Islet of Langerhans (tissue), 1 donor: ENCODE measurements around the gene EDEM3.
"Not testable (repeated sequence)": the region's sequence is repeated elsewhere in the genome, so short reads cannot be mapped to it uniquely, and the experiment has no call there.

Experiments used
- FAIRE-seq: peaks from one replicate; lab custom pipeline; 2011; peaks lifted over from hg19 to GRCh38; lab: Jason Lieb, UNC

Gene EDEM3

DNA sequence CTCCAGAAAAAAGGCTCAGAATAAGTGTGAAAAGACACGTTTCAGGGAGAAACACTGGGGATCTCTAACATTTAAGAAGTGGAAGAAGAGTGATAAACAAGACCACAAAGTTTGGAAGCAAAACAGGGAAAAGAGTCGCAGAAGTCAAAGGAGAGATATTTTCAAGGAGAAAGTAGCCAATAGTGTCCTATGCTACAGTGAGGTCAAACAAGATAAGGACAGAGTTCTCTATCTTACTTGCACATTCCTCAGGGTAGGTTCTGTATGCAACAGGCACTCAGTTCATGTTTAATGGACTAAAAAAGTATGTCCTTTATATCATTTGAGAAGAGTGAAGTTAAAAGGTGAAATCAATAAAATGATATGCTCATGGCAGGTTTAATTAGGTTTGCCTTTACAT is 13.8 kb upstream of the EDEM3 start:
- no peak for FAIRE-seq

DNA sequence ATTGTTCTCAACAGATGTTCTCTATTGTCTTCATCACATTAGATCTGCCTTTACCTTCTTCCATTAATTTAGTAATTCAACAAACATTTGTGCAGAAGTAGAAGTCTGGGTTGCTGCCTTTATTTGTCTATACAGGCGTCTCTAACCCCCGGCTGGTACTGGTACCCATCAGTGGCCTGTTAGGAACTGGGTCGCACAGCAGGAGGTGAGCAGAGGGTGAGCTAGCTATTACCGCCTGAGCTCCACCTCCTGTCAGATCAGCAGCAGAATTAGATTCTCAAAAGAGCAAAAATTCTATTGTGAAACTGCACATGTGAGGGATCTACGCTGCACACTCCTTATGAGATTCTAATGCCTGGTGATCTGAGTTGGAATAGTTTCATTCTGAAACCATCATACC is 12.9 kb upstream of the EDEM3 start:
- no peak for FAIRE-seq

DNA sequence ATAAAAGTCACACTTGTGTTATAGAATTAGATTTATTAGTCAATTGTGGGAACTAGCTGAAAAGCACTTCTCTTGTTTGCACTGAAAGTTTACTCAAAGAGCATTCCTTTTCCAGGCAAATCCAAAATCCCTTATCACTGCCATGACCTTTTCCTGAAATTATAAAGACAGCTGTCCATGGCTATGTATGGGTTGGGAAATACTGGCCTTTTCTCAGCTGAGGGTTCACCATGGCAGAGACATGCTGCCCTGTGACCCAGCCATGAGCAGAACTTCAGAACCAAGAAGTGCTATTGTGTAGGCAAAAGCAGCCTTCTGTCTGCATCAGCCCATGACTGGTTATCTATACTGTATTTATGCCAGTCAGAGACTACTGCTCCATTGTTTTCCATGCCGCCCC is 9.8 kb upstream of the EDEM3 start:
- FAIRE-seq = no peak

DNA sequence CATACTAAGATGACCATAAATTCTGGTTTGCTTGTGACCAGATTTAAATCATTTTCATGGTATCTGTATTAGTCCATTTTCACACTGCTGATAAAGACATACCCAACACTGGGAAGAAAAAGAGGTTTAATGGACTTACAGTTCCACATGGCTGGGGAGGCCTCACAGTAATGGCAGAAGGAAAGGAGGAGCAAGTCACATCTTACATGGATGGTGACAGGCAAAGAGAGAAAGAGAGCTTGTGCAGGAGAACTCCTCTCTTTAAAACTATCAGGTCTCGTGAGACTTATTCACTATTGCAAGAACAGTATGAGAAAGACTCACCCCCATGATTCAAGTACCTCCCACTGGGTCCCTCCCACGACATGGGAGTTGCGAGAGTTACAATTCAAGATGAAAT is 8.9 kb upstream of the EDEM3 start:
- FAIRE-seq = not testable (repeated sequence)

DNA sequence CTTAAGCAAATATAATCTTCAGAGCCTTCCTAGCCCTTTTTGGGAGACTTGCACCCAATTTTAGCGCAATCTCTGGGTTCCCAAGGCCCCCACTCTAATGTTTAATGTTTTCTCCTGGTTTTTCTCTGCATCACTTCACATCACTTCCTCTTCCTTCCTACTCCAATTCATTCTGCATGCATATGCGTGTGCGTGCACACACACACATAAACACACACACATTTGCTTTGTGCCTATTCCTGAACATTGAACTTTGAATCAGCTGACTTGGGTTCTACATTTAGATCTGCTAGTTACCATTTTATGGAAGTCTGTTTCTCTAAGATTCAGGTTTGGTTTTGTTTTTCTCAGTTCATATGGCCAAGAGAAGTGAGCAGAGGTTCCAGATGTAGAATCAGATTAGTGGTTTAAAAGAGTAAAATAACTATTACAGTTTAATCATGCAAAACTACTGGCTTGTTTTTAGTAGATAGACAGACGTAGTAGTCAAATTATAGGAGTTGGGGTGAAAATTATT is 7.4 kb upstream of the EDEM3 start:
- no peak for FAIRE-seq

DNA sequence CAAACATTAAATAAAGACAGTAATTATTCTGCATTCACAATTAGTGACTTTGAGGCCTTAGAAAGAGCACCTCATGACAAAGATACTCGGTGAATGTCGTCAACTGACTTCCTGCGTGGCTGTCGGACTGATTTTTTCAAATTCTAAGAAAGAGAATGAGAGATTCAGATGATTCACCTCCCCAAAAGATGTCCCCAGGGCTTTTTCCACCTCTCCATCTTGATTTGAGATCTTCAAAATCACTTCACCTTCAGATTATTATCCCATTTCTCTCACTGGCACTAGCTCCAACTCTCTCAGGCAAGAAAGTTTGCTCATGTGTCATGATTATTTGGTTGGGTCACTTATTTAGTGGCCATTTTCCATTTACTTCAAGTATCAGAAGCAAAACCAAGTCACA is 5.0 kb upstream of the EDEM3 start:
- no peak for FAIRE-seq

DNA sequence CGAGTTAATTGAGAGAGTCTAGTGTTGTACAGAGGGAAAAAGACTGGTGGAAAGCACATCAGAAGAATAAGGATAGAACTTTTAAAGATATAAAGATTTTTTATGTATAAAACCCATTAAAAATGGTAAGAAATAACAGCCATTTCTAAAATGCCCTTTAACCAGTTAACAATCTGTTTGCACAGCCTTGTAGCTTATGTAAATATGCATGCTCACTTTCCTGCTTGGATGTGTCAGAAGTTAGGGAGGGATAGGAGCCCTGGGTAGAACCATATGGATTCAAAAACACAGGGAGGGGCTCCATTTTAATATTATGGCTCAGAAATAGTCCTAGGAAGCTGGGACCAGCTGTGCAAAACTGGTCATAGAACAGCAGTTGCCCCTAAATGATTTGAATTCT is 4.5 kb upstream of the EDEM3 start:
- peak; percentile 38 for FAIRE-seq

DNA sequence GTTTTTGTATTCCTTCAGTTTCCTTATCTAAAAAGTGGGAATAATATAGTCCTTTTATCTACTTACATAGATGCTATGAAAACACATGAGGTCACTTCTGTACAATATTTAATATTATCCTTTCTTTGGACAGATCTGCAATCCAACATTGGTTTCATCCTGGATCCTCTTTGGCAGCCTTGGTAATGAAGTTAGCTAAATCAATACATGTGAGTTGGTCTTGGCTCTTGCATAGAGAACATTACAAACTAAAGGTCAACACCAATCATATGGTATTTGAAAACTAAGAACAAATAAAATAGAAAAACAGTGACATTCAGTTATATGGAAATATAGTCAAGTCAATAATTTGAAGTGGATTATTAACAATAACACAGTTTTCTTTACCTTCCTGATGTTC is 3.2 kb upstream of the EDEM3 start:
- FAIRE-seq = no peak

DNA sequence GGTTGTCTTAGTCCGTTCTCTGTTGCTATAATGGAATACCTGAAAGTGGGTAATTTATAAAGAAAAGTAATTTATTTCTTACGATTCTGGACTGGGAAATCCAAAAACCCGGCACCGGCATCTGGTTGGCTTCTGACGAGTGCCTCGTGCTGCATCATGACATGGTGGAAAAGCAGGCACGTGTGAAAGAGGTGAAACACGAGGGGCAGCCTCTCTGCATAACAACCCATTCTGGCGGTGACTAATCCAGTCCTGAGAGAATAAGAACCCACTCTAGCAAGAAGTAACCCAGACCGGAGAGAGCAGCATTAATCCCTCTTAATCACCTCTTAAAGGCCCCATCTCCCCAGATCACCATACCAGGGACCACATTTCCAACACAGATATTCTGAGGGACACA is 2.7 kb upstream of the EDEM3 start:
- no peak for FAIRE-seq

DNA sequence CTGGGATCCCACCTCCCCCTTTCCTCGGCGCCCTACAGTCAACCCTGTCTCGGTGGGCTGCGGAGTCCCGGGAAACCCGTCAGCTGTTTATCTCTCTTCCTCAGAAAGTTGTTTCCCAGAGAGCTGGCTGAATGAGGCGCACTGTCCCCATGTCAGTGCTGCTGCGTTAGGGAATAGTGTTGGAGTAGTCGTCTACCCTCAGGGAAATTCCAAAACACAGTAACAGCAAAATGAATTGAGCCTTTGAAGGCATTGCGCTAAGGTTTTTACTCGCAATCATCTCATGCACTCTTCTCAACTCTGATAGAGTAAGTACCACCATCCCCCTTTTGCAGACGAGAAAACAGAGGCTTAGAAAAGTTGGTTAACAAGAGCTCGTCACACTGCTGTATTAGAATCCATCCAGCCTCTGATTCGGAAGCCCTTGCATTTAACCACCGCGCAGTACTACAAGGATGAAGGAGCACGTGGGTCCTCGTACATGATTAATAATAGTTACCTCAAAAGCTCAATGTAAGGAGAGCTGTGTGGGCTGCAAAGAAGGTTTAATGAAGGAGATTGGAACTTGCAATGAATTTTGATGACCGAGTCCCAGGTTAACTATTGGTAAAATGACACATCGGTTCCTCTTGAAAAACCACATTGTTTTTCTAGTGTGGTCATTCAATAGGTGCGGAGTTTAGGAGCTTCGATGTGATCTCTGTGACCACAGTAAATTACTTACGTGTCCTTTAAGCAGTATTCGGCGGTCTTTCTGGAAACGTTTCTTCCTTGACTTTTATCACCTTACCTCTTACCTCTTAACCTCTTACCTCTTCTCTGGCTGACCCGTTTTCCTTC is 788 bp upstream of the EDEM3 start:
- no peak for FAIRE-seq

DNA sequence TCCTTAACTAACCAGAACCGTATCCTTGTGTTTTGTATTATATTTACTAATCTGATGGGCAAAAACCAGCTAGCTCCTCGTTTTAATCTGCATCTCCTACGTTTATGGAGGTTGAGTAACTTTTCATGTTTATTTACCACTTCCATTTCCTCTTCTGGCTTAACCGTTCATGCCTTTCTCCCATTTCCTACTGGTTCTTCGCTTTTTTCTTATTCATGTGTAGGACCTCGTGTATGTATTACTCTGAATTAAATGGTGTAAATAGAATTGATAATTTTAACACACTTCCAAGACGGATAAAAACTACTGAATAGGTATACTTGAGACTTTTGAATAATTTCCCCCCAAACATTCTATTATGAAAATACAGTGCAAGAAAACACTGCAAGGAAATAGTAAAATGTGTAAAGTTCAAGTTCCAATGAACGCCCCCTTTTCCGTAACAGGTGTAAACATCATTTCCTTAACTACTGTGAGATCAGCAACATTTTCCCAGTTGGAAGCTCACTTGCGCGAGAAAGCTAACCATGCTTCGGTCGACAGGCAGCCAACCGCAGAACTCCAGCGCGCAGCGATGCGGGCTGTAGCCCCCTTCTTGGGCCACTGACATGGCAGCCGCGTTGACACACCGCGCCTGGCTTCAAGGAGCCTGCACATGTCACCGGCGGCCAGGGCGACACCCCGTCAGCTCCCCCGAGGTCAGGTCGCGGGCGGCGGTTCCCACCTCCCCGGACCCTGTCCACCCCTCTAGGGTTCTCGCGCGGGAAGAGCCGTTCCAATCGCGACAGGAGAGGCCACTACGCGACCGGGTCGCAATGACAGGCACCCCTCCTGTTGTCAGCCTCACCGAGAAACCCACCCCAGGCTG is 816 bp downstream of the EDEM3 start:
- peak; percentile 90 for FAIRE-seq

DNA sequence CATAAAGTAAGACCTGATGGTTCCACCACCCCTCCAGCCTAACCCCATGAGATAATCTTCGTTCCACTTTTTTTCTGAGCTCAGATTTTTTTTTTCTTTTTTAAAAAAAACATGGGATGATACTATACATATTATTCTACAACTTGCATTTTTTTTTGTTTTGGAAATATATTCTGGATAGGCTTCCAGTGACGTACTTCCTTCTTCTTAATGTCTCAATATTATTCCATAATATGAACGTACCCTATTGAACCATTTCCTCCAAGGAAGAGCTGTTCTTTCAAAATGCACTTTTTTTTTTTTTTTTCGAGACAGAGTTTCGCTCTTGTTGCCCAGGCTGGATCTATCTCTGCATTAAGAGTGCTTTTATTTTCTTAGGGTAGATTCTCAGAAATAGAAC is 1.5 kb downstream of the EDEM3 start:
- no peak for FAIRE-seq

DNA sequence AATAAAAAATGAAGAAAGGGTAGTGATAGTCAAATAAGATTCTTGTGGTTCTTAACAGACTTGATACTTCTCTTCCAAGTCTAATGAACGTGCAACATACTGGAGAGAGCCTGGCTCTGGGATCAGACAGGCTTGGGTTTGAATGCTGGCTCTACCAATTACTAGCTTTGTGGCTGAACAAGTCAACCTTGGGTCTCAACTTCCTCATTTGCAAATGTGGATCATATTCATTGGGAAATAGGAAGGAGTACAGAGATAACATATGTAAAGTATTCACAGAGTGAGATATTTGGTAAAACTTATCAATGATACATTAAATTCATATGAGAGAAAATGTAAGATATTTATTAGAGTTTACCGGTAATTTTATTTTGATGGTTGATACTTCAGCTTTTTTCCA is 2.0 kb downstream of the EDEM3 start:
- no peak for FAIRE-seq

DNA sequence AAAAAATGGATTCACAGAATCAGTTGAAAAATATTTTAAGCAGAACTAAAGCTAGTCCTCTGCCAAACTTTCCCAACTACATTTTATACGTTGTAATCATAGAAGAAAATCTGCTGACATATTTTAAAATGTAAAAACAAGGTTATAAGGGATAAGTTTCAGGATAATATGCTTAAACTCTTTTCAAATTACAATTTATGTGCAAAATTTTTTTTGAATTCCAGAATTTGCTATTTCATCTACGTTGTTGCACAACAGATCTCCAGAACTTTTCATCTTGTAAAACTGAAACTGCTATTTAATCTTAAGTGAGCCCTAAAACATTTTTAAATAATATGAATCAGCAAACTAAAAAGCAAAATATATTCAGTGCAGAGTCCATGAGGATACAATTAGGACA is 5.9 kb downstream of the EDEM3 start:
- peak; percentile 88 for FAIRE-seq

DNA sequence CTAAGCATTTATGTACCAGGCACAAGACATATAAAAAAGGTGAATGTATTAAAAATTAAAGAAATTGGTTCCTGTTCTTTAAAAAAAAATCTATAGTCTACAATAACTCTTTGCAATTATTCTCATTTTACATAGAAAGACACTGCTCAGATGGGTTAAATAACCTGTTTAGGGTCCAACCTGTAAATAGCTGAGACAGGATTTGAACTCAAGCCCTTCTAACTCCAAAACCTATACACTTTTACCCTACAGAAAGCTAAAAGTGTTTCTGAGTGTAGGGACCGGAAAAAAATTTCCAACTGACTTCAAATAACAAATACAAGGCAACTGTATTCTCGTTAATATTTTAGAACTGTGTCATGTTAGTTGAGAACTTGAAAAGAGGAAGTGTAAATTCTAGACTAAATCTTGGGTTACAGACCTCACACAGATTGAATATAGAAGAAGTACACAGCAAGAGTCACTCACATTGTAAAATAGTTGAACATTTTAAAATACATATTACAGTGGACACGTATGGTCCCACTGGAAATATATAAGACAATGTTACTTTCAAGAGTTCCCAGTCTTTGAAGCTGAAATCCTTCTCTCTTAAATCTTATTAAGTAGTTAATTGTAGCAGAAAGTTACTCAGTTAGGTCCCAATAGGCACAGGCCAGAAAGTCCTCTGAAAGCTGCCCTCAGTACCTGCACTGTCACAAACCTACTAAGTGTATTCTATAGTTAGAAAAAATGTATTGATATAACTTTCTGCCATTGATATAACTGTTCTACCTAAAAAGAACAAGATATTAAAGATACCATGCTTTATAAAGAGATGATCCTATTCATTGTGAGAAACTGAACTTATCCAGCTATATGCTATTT is 7.3 kb downstream of the EDEM3 start:
- FAIRE-seq = no peak

DNA sequence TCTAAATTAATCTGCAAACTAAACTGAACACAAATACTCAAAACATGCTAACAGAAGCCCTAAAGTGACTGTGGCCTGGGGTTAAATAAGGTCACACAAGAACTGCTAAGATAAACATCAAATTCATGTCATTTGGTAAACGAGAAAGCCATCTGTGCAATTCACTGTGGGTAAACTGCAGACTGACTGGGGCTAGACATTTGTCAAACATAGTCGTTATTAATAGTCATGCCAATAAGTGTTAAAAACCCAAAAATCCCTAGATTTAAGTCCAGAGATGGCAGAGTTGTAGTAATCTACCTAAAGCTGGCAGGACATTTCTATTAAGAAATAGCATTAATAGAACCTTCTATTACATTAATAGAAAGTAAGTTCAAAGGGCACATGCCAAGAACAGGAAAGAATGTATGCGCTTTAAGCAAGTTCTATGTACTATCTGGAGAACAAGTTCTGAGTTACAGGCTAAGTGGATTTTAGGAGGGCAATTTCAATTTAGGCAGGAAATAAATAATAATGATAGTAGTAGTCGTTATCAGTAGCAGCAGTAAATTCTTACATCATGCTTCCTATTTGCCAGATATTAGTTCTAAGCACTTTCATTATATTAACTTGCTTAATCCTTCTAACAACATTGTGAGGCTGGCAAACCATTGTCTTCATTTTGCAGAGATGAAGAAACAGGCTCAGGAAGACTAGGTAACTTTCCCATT is 8.6 kb downstream of the EDEM3 start:
- FAIRE-seq = peak; percentile 45

DNA sequence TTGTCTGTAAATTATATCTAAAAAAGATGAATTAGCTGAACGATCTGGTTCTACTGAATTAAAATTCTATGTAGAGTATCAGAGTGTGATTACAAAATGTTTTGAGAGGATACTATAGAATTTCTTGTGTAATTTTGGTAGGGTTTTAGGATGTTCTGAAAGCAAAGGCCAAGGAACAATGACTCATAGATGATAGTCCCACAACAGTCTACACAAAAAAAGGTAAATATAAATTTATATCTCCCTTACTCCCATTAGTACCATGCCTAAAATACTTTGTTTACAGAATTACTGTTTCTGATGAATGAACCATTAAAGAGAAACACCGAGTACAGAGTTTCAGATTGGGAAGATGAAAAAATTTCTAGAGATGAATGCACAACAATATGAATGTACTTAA is 9.5 kb downstream of the EDEM3 start:
- FAIRE-seq = peak; percentile 81

DNA sequence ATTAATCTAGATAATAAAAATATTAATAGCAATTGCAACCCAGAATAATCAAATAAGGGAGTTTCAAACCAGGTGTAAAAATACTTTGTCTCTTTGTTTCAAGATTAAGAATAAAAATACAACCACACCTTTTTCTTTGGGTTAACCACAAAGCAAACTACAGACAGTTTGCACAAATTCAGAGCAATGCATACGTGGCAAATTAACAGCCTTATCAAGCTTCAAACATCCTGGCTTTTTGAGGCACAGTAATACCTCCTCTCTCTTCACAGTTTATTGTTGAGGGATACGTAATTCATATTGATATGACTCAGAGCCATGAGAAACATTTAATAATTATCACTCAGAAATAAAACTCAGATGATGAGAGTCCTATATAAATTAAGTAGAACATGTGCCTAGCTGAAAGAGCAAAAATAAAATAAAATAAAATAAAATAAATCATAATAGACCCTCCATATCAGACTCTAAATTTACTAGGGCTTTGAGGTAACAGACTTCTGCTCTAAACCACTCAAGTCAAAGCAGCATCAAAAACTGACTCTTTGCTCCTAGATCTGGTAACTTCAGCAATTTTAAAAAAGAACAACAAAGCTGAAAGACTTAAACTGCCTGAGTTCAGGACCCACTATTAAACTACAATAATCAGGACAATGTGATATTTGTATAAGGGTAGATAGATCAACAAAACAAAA is 11.4 kb downstream of the EDEM3 start:
- FAIRE-seq = no peak

DNA sequence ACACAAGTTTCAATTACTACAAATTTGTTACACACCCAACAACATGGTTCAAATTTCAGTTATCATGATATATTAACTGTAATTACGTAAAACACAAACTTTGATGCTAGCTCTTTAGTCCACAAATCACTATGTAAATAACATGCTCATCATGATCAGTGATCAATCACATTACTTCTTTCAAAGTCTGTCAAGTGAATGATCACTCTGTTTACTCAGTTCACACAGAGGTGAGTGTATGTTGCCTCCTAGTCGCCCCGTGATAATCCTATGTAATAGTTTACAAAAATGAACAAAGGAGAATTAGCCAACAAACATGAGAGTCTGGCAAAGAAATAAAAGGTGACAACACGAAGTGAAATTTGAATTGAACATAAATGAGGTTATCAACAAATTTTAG is 14.3 kb downstream of the EDEM3 start:
- FAIRE-seq = no peak

DNA sequence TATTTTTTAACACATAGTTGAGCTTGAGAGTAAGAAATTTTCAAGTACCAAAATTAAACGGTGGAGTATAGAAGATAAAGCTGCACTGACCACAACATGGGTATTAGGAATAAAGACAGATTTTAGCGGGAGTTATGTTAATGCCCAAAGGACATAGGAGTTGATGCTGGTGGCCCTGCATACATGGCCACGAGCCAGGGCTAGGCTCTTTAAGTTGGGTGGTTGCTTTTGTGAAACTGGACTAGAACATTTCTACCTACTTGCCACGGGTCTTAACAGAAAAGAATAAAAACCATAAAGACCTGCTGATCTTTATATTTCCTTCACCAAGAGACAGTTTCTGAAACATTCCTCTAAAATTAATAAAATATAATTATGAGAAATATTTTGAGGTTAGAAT is 14.9 kb downstream of the EDEM3 start:
- FAIRE-seq = no peak

DNA sequence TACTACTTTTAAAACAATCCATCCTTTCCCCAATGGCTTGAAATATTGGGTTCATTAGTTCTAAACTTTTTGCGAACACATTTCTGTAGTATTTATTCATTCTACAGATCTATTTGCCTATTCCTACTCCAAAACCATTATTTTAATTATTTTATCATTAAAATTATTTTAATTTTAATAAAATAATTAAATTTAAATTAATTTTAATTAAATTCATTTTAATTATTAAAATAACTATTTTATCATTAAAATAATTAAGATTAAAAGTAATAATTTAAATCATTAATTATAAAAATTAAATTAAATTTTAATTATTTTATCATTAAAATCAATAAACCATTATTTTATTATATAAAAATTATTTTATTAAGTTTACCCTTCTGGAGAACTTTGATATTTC is 15.6 kb downstream of the EDEM3 start:
- peak; percentile 58 for FAIRE-seq
